GM13977 (cell line): ENCODE results near the gene ZNF217.
"Not testable (repeated sequence)": the region's sequence is repeated elsewhere in the genome, so short reads cannot be mapped to it uniquely, and the experiment has no call there.

Experiments used
- DNase-seq: peaks from one replicate; pipeline ENCODE4 v3.0.0; 2012; ENCODE audit warnings: low spot score
- in situ Hi-C: fragments of 300-500 bp; cut with MboI; formaldehyde crosslinking; loops from one replicate; pipeline ENCODE4 v1.12.0; 2022; ENCODE audit warnings: low sequenced_read_pairs, low pct_unique_long_range_greater_than_20kb, mixed read lengths, inconsistent platforms; ENCODE audit not compliant: unreplicated experiment
- TF ChIP-seq, protein P1 (sequence below): IDR thresholded peaks from 2 replicates; pipeline ENCODE4 v1.5.1; 2012; ENCODE audit warnings: mild to moderate bottlenecking, control low read depth; ENCODE audit not compliant: insufficient read depth; ENCODE audit errors: extremely low read depth, missing control alignments

ZNF217 gene

GRCh38 chr20:53586640-53587039 lies 7.0 kb downstream of the ZNF217 start:
- no peak for DNase-seq
- TF ChIP-seq, protein P1, sequence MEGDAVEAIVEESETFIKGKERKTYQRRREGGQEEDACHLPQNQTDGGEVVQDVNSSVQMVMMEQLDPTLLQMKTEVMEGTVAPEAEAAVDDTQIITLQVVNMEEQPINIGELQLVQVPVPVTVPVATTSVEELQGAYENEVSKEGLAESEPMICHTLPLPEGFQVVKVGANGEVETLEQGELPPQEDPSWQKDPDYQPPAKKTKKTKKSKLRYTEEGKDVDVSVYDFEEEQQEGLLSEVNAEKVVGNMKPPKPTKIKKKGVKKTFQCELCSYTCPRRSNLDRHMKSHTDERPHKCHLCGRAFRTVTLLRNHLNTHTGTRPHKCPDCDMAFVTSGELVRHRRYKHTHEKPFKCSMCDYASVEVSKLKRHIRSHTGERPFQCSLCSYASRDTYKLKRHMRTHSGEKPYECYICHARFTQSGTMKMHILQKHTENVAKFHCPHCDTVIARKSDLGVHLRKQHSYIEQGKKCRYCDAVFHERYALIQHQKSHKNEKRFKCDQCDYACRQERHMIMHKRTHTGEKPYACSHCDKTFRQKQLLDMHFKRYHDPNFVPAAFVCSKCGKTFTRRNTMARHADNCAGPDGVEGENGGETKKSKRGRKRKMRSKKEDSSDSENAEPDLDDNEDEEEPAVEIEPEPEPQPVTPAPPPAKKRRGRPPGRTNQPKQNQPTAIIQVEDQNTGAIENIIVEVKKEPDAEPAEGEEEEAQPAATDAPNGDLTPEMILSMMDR = no peak
- in situ Hi-C loops = no loop called here

DNA sequence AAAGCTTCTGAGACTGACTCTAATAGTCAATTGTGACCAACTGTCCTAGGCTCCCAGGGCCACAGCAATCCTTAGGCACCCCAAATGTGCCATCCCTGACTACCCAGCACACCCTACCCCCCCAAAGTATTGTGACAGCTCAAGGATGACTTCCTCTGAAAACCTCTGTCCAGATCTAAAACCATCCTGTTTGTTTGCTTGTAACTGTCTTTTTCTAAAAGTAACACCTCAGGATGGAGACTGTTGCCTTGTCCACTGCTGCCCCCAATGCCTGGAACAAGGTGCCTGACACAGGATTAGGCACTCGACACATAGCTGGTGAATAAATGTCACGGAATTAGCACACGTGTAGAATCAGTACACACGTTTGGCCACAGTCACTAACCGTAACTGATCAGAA lies 7.7 kb downstream of the ZNF217 start:
- DNase-seq, in situ Hi-C loops: not testable (repeated sequence)

- in situ Hi-C loops, DNase-seq: not testable (repeated sequence)
Measured at GRCh38 chr20:53585004-53585569, 8.6 kb downstream of the ZNF217 start.

DNA sequence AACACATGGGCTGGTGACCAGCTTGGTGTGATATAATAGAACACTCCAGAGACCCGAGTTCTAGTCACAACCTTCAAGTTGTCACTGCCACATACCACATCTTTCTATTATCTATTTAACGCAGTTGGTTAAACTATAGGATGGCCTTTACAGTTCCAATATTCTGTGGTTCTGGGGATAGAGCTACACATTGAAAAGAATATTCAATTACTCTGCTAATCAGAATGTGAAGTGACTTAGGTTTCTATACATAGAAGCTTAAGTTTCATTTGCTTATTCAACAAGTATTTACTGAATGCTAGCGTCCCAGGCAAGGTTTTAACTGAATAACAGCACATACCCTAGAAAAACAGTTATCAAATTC lies 9.1 kb downstream of the ZNF217 start:
- DNase-seq, in situ Hi-C loops: not testable (repeated sequence)

DNA sequence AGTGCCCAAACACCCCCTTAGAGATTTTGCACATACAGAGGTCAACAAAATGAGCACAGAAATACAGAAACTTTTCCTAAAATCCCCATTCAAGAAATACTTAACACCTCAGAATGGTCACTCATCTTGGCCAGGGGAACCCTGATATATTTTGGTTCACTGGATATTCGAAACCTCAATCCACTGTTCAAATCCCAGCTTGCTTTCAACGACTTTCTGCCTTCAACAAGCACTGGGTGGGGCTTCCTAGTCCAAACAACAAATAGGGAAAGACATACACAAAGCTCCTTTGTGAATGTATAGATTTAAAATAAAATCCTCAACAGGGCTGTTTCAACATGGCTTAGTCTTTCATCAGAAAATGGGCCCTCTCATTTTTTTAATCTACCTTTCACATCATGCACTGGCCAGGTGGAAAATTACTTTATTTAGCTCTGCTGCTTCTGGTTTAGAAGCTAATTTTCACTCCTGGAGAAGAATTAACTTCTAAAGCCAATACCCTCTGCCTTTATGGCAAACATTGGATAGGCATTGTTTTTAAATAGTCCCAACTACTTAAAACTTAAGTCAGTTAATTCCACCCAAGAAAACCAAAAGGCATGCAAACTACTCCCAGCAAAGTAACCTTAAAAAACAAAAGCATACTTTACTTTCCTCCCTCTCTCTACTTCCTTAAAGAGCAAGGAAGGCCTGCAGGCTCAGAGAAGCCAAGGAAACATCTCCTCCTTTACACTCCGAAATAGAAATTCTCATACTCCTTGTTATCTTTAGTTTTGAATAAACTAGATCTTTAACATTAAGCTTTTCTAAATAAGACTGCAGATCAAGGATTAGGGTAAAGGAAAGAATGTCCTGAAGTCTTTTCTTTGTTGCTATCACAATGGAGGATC lies 9.7 kb downstream of the ZNF217 start:
- in situ Hi-C loops, DNase-seq: not testable (repeated sequence)

DNA sequence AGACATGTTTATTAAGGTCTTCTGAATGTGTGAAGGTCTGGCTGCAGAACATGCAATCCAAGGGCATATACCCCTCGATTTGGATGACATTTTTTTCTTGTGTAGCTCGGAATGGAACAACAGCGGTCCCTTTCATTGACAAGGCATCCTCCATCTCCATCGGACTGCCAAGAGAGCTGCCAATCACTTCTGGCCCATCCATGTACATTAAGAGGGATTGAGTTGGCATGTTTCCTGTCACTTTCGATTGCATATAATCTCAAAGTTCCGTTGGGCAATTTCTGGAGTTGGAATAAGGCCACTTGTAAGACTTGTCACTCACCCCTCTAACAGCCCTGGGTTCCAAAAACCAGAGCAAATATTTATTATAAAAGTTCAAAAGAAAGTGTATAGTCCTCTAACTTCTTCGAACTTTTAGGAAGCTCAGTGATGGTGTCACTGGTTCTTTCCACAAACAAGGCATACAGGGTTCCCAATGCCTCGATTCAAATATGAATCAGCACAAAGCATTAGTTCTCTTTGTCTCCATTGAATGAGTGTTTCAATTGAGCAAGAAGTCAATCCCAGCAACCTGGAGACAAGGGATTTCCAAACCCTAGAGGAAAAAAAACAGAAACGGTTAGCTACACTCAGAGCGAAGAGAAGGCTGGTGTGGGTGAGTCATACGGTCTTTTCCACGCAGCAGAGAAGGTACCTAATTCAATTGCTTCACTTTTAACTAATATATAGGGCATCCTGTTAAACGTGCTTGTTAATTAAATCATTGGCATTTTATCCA lies 10.9 kb downstream of the ZNF217 start:
- no peak for DNase-seq
- TF ChIP-seq, protein P1 = no peak
- in situ Hi-C loops = no loop called here

GRCh38 chr20:53582251-53582570 lies 11.4 kb downstream of the ZNF217 start:
- in situ Hi-C loops = no loop called here

DNA sequence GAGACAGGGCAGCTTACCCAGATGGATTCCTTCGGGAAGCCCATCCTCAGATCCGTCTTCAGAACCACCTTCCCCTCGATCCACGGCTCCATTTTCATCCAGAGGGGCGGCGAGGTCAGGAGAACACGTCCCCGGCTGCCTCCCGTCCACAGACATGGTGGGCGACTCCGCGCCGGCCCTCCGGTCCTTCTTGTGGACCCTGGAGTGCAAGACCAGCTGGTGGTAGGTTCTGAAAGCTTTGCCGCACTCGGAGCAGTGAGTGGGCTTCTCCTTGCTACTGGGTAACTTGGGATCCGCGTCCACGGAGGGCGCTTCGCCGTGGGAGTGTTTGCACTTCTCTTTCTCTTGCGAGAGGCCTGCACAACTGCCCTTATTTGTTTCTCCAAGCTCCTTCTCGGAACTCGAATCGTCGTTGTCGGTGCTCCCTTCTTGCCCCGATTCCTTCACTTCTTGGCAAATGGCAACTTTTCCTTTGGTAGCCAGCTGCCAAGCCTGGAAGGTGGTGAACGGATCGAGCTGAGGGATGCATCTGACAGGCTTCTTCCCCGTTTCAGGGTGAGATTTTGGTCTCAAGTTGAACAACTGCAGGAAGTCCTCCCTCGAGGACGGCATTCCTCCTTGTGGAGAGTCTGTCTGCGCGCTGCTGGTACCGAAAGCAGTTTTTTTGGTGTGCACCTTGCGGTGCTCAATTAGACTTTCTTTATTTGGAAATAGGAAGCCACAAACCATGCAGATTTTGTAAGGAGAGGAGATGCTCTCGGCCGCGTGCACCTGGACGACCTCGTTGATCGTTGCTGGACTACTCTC lies 12.0 kb downstream of the ZNF217 start:
- no peak for DNase-seq
- in situ Hi-C loops = no loop called here

More at GRCh38 chr20:53582251-53582570, 11.4 kb downstream of the ZNF217 start:
- DNase-seq = no peak
- TF ChIP-seq, protein P1 = no peak

More for the DNA sequence above, 12.0 kb downstream of the ZNF217 start:
- TF ChIP-seq, protein P1 = no peak
